Fibroblast of skin of right quadriceps (primary cell): ENCODE measurements around the gene TALDO1.
A peak's percentile ranks its signal among the peaks of the same experiment; 100 is the strongest.
"Not testable (repeated sequence)": the region's sequence is repeated elsewhere in the genome, so short reads cannot be mapped to it uniquely, and the experiment has no call there.

Source experiments
- DNase-seq: peaks from one replicate; pipeline ENCODE4 v3.0.0-alpha.2; 2013

TALDO1 gene

DNA sequence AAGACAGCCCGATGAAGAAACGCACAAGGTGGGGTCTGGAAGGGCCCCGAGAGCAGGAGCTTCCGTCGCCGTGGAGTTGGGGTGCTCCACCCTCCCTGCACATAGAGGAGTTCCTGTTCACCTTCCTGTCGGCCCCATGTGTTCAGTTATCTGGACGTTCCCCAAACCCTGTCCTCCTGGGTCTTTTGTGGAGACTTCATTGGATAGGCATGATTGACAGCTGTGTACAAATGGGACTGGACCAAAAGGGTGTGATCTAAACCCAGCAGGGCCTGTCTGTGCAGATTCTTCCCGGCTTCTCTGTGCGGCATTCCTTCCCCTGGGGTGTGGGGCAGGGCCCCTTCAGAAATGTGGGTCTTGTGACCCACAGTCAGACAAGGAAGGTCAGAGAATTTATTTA is 9.4 kb upstream of the TALDO1 start:
- not testable (repeated sequence) for DNase-seq

GRCh38 chr11:742156-742546 is 5.1 kb upstream of the TALDO1 start:
- DNase-seq: no peak

DNA sequence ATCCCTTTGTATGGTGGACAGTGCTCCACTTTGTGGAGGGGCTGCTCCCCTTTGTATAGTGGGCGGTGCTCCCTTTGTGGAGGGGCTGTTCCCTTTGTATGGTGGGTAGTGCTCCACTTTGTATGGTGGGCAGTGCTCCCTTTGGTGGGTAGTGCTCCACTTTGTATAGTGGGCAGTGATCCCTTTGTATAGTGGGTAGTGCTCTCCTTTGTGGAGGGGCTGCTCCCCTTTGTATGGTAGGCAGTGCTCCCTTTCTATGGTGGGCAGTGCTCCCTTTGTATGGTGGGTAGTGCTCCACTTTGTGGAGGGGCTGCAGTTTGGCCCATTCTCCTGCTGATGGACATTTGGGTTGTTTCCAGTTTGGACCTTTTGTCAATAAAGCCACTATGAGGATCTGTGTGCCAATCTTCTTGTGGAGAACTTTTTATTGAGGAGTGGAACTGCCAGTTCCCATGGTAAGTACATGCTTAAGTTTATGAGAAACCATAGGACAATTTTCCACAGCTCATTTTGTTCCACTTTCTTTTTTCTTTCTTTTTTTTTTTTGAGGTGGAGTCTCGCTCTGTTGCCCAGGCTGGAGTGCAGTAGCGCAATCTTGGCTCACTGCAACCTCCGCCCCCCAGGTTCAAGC is 4.6 kb upstream of the TALDO1 start:
- DNase-seq: no peak

GRCh38 chr11:745428-745827 is 1.8 kb upstream of the TALDO1 start:
- DNase-seq: no peak

- DNase-seq: no peak
Observed at GRCh38 chr11:746289-747157, 741 bp upstream of the TALDO1 start.

- no peak for DNase-seq
Observed at GRCh38 chr11:748007-748359, 719 bp downstream of the TALDO1 start.

DNA sequence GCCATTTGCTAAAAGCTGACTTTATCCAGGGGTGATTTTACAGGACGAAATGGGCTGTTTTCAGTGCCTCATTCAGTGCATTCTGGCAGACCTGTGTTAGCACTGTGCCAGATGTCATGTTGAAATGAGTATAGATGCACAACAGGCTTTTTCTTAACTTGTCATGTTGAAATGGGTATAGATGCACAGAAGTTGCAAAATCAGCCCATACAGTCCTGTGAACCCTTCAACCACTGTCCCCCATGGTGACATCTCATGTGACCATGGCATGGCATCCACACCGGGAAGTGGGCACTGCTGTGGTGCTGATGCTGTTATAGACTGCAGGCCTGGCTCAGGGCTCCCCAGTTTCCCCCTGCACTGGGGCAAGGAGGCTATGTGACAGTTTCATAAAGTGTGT is 2.5 kb downstream of the TALDO1 start:
- no peak for DNase-seq

DNA sequence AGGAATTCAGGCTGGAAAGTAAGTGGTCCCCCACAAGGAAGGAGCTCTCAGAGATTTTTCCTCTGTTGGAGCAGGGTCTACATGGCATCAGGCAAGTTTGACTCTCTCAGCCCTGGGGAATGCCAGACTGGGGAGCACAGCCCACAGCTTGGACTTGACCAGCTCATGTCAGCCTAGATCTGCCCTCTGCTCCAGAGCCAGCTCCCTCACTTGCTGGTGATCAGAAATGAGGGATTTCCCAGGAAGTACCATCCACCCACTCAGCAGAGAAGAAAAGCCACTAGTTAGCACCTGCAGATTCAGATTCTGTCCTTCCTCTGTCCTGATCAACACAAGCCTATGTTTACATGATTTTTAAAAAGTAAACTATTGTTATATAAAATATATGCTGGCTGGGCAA is 13.0 kb downstream of the TALDO1 start:
- DNase-seq: no peak

DNA sequence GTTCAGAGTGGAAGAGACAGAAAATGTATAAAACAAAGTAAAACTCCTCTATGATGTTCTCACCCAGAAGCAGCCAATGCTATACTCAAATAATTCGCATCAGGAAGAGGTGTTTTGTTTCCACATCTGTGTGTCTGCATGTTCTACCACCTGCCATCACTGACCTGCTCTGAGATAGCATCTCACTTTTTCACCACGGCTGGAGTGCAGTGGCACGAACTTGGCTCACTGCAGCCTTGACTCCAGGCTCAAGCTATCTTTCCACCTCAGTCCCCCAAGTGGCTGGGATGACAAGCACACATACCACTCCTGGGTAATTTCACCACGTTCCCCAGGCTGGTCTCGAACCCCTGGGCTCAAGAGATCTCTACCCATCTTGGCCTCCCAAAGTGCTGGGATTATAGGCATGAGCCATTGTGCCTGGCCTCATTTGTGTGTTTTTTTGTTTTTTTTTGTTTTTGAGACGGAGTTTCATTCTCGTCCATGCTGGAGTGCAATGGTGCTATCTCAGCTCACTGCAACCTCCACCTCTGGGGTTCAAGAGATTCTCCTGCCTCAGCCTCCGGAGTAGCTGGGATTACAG is 14.4 kb downstream of the TALDO1 start:
- no peak for DNase-seq

DNA sequence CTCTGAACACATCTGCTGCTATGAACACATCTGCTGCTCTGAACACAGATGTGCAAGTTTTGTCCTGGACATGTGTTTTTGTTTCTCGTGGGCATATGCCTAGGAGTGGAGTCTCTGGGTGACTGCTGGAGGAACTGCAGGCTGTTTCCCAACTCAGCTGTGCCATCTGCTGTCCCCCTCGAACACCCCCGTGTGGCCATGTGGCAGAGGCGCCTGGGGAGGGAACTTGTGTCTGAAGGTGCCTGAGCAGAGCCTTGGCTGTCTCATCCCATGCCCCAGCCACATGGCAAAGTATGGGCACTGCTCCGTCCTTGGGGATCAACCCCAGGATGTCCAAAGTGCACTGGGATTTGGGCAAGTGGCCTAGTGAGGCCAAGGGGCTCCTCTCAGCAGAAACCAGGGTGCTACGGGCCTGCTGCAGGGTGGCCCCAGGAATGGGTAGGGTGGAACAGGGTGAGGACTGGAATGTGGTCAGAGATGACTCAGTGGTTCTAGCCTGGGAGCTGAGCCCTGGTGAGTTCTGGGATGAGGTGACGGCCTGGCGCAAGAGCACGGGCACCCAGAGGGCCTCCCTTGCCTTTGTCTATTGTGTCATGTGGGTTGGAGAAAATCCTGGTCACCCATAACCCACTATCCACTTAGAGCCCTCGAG is 15.3 kb downstream of the TALDO1 start:
- DNase-seq: peak; percentile 41

DNA sequence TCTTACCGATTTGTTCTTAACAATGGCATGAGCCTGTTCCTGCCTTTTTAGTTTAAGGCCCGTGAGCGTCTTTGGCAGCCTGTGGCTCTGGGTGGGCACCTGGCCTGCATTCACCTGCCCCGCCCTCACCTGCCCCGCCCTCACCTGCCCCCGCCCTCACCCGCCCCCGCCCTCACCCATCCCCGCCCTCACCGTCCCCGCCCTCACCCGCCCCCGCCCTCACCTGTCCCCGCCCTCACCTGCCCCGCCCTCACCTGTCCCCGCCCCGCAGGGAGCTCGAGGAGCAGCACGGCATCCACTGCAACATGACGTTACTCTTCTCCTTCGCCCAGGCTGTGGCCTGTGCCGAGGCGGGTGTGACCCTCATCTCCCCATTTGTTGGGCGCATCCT is 15.8 kb downstream of the TALDO1 start:
- DNase-seq: no peak

DNA sequence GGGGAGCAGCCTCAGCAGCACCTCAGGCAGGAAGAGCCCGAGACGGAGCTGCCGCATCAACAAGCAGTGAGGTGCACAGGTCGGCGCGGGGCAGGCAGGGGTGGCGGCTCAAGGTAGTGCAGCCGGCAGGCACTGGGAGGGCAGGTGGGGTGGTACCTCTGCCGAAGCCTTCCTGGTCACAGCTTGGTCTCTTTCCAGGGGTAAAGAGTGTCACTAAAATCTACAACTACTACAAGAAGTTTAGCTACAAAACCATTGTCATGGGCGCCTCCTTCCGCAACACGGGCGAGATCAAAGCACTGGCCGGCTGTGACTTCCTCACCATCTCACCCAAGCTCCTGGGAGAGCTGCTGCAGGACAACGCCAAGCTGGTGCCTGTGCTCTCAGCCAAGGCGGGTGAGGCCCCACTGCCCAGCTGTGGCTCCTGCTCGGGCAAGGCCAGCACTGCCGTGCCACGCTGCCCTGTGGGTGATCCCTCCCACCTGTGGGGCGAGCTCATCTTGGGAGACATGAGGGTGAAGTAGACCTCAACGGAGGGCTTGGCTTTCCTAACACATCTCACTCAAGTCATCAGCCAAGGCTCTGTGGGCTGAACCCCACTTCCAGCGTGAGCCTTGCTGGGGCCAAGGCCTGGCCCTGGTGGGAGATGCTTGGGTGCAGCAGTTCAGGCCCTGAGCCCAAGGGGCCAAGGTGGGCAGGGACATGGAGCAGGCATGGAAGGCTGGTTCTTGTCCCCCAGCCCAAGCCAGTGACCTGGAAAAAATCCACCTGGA is 16.5 kb downstream of the TALDO1 start:
- DNase-seq: no peak

DNA sequence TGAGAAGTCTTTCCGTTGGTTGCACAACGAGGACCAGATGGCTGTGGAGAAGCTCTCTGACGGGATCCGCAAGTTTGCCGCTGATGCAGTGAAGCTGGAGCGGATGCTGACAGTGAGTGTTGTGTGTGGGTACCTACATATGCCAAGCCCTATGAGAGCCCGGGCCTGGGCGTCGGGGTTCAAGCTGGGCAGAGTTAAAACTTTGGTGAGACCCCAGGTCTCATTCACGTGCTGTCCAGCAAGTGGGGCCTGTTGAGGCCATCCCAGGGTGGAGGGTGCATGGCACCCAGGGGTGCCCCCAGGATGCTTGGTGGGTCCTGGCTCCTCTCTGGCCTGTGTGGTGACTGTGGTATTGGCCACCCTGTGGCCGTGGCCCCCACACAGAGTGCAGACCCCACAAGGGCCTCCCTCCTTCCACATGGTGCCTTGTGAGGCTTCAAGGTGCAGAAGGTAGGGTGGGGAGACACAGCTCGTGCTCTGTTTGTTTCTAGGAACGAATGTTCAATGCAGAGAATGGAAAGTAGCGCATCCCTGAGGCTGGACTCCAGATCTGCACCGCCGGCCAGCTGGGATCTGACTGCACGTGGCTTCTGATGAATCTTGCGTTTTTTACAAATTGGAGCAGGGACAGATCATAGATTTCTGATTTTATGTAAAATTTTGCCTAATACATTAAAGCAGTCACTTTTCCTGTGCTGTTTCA is 17.2 kb downstream of the TALDO1 start:
- no peak for DNase-seq

DNA sequence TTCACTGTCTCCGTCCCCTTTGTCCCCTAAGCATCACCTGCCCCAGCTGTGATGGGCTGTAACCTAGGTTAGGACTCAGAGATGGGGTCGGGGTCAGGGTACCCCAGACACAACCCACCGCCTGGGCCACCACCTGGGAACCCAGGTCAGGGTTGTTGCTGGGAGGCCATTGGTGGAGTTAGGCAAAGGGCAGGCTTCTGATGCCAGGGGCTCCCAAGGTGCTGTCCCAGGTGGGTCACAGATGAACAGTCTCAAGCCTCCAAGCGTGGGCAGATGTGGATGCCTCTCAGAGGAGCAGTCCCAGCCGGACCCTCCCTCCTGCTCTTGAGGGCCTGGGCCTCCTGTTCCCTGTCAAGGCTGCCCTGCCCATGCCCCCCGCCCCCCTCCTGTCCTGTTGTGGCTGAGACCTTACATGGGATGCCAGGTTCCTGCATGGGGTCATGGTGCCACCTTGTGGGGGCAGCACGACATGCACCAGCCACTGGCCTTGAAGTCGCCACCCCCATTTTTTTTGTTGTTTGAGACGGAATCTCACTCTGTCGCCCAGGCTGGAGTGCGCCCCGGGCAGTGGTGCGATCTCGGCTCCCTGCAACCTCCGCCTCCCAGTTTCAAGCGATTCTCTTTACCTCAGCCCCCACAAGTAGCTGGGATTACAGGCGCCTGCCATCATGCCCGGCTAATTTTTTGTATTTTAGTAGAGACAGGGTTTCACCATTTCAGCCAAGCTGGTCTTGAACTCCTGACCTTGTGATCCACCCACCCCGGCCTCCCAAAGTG is 17.9 kb downstream of the TALDO1 start:
- DNase-seq: peak; percentile 38

DNA sequence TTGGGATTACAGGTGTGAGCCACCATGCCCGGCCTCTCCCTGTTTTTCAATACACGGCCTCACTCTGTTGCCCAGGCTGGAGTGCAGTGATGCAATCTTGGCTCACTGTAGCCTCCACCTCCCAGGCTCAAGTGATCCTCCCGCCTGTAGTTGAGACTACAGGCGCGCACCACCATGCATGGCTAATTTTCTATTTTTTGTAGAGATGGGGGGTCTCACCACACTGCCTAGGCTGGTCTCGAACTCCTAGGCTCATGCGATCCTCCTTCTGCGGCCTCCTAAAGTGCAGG is 18.5 kb downstream of the TALDO1 start:
- DNase-seq: no peak

GRCh38 chr11:766106-766935 is 19.1 kb downstream of the TALDO1 start:
- no peak for DNase-seq

DNA sequence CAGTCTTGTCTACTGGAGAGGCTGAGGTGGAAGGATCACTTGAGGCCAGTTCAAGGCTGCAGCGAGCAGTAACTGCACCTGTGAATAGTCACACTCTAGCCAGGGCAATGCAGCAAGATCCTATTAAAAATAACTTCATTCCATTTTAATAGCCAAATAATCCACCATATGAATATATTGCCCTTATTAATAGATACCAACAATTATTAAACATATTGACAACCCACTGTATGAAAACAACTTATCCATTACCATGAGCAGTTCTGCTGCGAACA is 19.6 kb downstream of the TALDO1 start:
- DNase-seq: no peak

DNA sequence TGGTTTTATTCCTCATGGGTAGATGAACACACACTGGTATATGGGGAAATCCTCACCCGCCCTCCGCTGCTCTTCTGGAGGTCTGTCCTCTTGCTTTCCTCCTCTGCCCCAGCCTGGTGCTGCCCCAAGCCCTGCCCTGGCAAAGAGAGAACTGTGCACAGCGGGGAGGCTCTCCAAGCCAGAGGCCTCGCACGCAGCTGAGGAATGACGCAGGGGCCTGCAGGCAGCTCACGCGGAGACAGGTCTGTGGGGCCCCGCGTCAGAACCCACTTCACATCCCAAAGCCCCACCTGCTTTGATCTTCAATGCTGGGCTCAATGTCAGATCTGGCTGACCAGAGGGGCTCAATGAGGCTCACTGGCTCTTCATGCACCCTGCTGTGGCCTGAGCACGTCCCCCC is 20.0 kb downstream of the TALDO1 start:
- DNase-seq: no peak

- DNase-seq: no peak
Observed at GRCh38 chr11:769887-770641, 22.8 kb downstream of the TALDO1 start.
